Measurements from ENCODE around the gene SPTY2D1. TPM values are rescaled to one million over a fixed set of nuclear protein-coding genes. Genes with fewer than 3 reads are reported as not detected.

The SPTY2D1 gene
- total RNA-seq, 1 donor from 2014 or later = 22.0 TPM

DNA sequence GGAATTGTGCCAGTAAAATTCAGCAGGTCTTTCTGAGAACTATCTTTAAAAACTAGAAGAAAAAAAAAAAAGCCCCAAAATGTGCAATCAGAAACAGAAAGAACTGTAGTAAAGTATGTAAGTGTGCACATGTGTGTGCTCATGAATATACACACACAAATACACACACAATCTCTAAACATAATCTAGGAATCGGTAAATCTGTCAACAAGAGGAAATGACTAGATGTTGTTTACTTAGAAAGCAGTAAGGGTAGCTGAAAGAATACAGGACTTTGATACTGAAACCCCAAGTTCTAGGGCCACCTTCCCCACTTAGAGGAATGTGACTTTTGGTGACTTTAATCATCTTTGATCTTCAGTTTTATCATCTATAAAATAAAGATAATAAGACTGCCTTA is 58.8 kb downstream of the SPTY2D1 start:
- ChIA-PET POLR2A (no interaction called here), CTCF (no interaction called here)
- H3K27ac Mint-ChIP-seq = no peak overlapping the region
- H3K36me3 Mint-ChIP-seq (ENCODE audit: low read depth) = peaks cover 62% of the 10 kb centered on the region
- DNase-seq (no peak), ATAC-seq (ENCODE audit: low read depth) (no peak)
- TF ChIP-seq, protein P1, sequence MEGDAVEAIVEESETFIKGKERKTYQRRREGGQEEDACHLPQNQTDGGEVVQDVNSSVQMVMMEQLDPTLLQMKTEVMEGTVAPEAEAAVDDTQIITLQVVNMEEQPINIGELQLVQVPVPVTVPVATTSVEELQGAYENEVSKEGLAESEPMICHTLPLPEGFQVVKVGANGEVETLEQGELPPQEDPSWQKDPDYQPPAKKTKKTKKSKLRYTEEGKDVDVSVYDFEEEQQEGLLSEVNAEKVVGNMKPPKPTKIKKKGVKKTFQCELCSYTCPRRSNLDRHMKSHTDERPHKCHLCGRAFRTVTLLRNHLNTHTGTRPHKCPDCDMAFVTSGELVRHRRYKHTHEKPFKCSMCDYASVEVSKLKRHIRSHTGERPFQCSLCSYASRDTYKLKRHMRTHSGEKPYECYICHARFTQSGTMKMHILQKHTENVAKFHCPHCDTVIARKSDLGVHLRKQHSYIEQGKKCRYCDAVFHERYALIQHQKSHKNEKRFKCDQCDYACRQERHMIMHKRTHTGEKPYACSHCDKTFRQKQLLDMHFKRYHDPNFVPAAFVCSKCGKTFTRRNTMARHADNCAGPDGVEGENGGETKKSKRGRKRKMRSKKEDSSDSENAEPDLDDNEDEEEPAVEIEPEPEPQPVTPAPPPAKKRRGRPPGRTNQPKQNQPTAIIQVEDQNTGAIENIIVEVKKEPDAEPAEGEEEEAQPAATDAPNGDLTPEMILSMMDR (IDR thresholded peaks at IDR 0.05) = no peak
- no peaks in the 10 kb centered on the region for H3K27me3 Mint-ChIP-seq
- H3K9me3 Mint-ChIP-seq = no peaks in the 10 kb centered on the region
- H3K4me1 Mint-ChIP-seq = no peaks in the 10 kb centered on the region
- H3K4me3 Mint-ChIP-seq = no peak overlapping the region
- intact Hi-C loops (cut with micrococcal nuclease) = no loop called here

DNA sequence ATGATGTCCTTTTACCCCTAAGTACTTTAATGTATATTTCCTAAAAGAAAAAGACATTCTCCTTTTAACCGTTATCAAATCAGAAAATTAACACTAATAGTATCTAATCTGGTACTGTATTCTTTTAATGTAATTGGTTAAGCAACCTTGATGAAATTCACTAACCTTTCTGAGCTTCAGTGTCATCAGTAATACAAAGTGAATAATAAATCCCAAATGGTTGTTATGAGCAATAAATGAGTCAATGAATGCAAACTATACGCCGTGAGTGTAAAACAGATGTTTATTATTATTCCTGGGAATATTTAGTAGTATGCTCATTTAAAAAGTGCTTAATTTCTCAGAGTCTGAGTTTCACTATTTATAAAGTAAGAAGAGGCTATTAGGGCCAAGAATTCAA is 67.1 kb downstream of the SPTY2D1 start:
- Mint-ChIP-seq H3K9me3 (no peaks in the 10 kb centered on the region), H3K4me3 (no peak overlapping the region), H3K36me3 (ENCODE audit: low read depth) (peaks cover 52% of the 10 kb centered on the region), H3K27me3 (no peaks in the 10 kb centered on the region), H3K4me1 (no peaks in the 10 kb centered on the region), H3K27ac (no peak overlapping the region)
- TF ChIP-seq, protein P1 (IDR thresholded peaks at IDR 0.05) = no peak
- ChIA-PET POLR2A (no interaction called here), CTCF (interaction anchor here (0.9 kb wide), 1 partner anchor 165 kb away, joined by 3 read pairs; no protein-coding TSS in a partner anchor)
- ATAC-seq (ENCODE audit: low read depth) = no peak
- intact Hi-C loops (cut with micrococcal nuclease) = no loop called here
- no peak for DNase-seq

DNA sequence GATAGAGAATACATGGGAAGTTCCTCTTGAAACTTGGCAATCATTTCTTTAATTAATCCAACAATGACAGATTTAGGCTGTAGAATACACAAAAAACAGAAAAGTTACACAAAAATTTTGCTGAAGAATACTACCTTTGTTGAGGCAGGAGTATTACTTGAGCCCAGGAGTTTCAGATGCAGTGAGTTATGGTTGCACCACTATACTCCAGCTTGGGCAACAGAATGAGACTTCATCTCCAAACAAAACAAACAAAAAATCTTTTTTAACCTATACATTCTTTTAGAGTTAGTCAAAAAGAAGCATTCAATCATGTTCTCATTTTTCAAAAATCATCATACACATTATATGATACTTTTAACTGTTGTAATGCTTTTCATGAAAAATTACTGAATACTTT is 67.7 kb downstream of the SPTY2D1 start:
- no peak for DNase-seq
- H3K4me3 Mint-ChIP-seq = no peak overlapping the region
- ChIA-PET CTCF (interaction anchor here (0.9 kb wide), 1 partner anchor 165 kb away, joined by 3 read pairs; no protein-coding TSS in a partner anchor), POLR2A (no interaction called here)
- H3K4me1 Mint-ChIP-seq = no peaks in the 10 kb centered on the region
- TF ChIP-seq, protein P1 (IDR thresholded peaks at IDR 0.05) = no peak
- intact Hi-C loops (cut with micrococcal nuclease) = no loop called here
- no peak for ATAC-seq (ENCODE audit: low read depth)
- no peak overlapping the region for H3K27ac Mint-ChIP-seq
- peaks cover 49% of the 10 kb centered on the region for H3K36me3 Mint-ChIP-seq (ENCODE audit: low read depth)
- no peaks in the 10 kb centered on the region for H3K9me3 Mint-ChIP-seq
- no peaks in the 10 kb centered on the region for H3K27me3 Mint-ChIP-seq

DNA sequence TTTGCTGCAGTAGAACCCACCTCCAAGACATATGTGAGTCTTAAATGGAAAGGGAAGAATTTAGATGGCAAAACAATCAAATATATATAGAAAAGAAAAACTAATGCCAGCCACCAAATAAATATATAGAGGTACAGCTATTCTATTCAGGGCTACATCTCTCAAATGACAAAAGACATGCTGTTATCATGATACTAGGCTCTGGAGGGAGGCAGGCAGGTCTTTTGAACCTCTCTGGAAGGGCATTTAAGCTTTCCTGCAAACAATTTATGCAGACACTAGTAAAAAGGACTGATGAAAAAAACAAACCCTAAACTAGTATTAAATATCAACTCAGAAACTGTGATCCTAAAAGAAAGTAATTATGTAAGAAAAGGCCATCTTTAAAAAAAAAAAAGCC is 70.0 kb downstream of the SPTY2D1 start:
- Mint-ChIP-seq H3K36me3 (ENCODE audit: low read depth) (peaks cover 44% of the 10 kb centered on the region), H3K4me3 (no peak overlapping the region), H3K27me3 (no peaks in the 10 kb centered on the region), H3K4me1 (no peaks in the 10 kb centered on the region), H3K9me3 (no peaks in the 10 kb centered on the region), H3K27ac (no peak overlapping the region)
- POLR2A ChIA-PET = no interaction called here
- DNase-seq = no peak
- intact Hi-C loops (cut with micrococcal nuclease) = no loop called here
- TF ChIP-seq, protein P1 (IDR thresholded peaks at IDR 0.05) = no peak
- CTCF ChIA-PET = no interaction called here
- ATAC-seq (ENCODE audit: low read depth) = no peak

DNA sequence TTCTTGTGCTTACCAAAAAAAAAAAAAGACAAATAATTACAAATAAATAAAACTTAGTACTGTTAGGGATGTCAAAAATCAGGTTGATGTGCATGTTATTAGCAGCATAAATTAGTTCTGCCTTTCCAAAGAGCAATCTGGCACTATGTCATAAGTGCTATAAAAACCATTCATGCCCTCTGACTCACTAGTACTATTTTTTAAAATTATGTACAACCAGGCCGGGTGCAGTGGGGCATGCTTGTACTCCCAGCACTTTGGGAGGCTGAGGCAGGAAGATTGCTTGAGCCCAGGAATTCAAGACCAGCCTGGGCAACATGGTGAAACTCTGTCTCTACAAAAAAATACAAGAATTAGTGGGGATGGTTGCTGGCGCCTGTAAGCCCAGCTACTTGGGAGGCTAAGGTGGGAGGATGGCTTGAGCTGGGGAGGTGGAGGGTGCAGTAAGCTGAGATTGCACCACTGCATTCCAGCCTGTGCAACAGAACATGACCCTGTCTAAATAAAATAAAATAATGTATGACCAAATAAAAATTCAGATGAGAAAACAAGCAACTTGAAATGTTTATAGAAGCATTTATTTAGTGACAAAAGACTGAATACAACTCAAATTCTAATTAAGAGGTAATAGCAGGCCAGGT is 70.9 kb downstream of the SPTY2D1 start:
- H3K36me3 Mint-ChIP-seq (ENCODE audit: low read depth) = peaks cover 44% of the 10 kb centered on the region
- TF ChIP-seq, protein P1 (IDR thresholded peaks at IDR 0.05) = no peak
- ChIA-PET POLR2A (no interaction called here), CTCF (interaction anchor here (0.7 kb wide), 1 partner anchor 32 kb away, joined by 3 read pairs; no protein-coding TSS in a partner anchor)
- ATAC-seq (ENCODE audit: low read depth) (no peak), DNase-seq (no peak)
- no peaks in the 10 kb centered on the region for H3K27me3 Mint-ChIP-seq
- no peak overlapping the region for H3K4me3 Mint-ChIP-seq
- no peaks in the 10 kb centered on the region for H3K9me3 Mint-ChIP-seq
- no peaks in the 10 kb centered on the region for H3K4me1 Mint-ChIP-seq
- H3K27ac Mint-ChIP-seq = no peak overlapping the region
- intact Hi-C loops (cut with micrococcal nuclease) = no loop called here

Other genes with a start within 250 kb of the SPTY2D1 start
- 282 and 287 TPM in 2 replicates for gene LDHA, start 239.8 kb downstream of the SPTY2D1 start, total RNA-seq
- not detected in 2 replicates for gene LDHC, start 222.0 kb downstream of the SPTY2D1 start, total RNA-seq
- not detected in 2 replicates for gene LDHAL6A, start 178.5 kb downstream of the SPTY2D1 start, total RNA-seq
- gene TSG101, start 107.4 kb downstream of the SPTY2D1 start, total RNA-seq = 45.3 and 47.2 TPM in 2 replicates
- gene UEVLD, start 45.6 kb downstream of the SPTY2D1 start, total RNA-seq = 12.9 and 18.0 TPM in 2 replicates
- gene MISFA, start 34.6 kb downstream of the SPTY2D1 start, total RNA-seq = 1.4 and 2.6 TPM in 2 replicates
- gene TMEM86A, start 64.4 kb upstream of the SPTY2D1 start, total RNA-seq = 0.10 and 0.13 TPM in 2 replicates
- 0.17 and 1.4 TPM in 2 replicates for gene IGSF22, start 91.8 kb upstream of the SPTY2D1 start, total RNA-seq
- gene PTPN5, start 157.5 kb upstream of the SPTY2D1 start, total RNA-seq = not detected in 2 replicates

All from activated B cell treated with CpG ODN at 0.5 μM for 24 hours (primary cell).